ENCODE results near the gene SMYD3.

The SMYD3 gene

DNA sequence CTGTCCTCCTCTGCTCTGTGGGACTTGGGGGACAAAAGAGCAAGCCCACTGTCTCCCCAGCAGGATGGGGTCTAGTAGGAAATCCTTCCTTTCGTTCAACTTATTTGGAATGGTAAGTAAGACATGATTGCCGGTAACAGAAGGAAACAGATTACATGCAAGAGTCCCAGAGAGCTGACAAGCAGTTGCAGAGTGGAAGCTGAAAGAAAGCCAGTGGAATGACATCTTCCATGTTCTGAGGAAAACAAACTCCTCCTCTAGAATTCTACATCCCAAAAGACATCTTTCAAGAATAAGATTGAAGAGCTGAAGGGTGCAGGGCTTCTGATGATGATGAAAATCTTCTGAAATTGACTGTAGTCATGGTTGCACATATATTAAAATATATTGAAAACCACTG, 732.9 kb downstream of the SMYD3 start:
- H3K36me3 ChIP-seq = peaks cover 0 to 4% (median 0%) of the 10 kb centered on the region in 11 experiments; a peak in 1 of 22 replicates
- no peak overlapping the region for H3K27ac ChIP-seq
- H3K4me2 ChIP-seq = no peak overlapping the region
- H3K4me3 ChIP-seq = no peak overlapping the region
- H3K9me3 ChIP-seq (replicated peaks in 1 of 11) = no peaks in the 10 kb centered on the region
- no peaks in the 10 kb centered on the region for H4K20me1 ChIP-seq
- H3K27me3 ChIP-seq = no peaks in the 10 kb centered on the region
- no peaks in the 10 kb centered on the region for H3K4me1 ChIP-seq
- H3K9ac ChIP-seq = no peak overlapping the region
- no peak for TF ChIP-seq Cebpa-rat (IDR thresholded peaks at IDR 0.05)

- no peaks in the 10 kb centered on the region for H3K27me3 ChIP-seq
- H3K4me2 ChIP-seq = no peak overlapping the region
- H3K36me3 ChIP-seq = peaks cover 0 to 4% (median 0%) of the 10 kb centered on the region in 11 experiments; a peak in 3 of 22 replicates
- no peak for TF ChIP-seq Cebpa-rat (IDR thresholded peaks at IDR 0.05)
- no peaks in the 10 kb centered on the region for H3K9me3 ChIP-seq (replicated peaks in 1 of 11)
- no peaks in the 10 kb centered on the region for H3K4me1 ChIP-seq
- no peak overlapping the region for H3K9ac ChIP-seq
- no peak overlapping the region for H3K27ac ChIP-seq
- no peaks in the 10 kb centered on the region for H4K20me1 ChIP-seq
- H3K4me3 ChIP-seq = no peak overlapping the region
These were observed 733.7 kb downstream of the SMYD3 start for GRCh38 chr1:245773344-245773743.

DNA sequence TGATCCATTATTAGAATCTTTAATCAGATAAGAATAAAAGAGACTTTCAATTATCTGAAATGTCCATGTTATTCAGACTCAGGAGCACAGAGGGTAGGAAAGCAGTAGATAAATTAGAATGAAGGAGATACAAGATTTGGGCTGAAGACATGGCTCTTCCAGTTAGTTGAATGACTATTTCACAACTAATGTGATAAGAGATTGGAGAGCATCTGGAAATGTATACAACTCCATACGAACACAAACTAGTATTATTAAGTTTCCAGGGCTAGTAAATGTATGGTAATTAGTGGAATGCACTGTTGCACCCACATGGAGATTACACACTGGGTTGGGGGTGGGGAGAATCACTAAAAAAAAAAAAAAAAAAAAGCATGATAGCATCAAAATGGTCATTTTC, 734.3 kb downstream of the SMYD3 start:
- Histone ChIP-seq H3K9ac (no peak overlapping the region), H3K4me1 (no peaks in the 10 kb centered on the region), H3K27ac (no peak overlapping the region), H3K4me3 (no peak overlapping the region), H4K20me1 (no peaks in the 10 kb centered on the region), H3K36me3 (peaks cover 0 to 8% (median 0%) of the 10 kb centered on the region in 11 experiments; a peak in 4 of 22 replicates), H3K27me3 (no peaks in the 10 kb centered on the region), H3K4me2 (no peak overlapping the region), H3K9me3 (replicated peaks in 1 of 11) (no peaks in the 10 kb centered on the region)
- no peak for TF ChIP-seq Cebpa-rat (IDR thresholded peaks at IDR 0.05)

DNA sequence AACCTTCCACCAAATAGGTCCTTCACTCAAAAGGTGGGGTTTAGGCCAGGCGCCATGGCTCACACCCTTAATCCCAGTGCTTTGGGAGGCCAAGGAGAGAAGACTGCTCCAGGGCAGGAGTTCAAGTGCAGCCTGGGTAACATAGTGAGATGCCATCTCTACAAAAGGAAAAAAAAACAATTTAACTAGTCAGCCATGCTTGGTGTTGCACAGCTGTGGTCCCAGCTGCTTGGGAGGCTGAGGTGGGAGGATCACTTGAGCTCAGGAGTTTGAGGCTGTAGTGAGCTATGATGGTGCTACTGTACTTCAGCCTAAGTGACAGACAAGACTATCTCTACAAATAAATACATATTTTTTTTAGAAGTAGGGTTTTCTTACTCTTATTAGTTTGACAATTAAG, 734.8 kb downstream of the SMYD3 start:
- H3K36me3 ChIP-seq = peaks cover 0 to 12% (median 0%) of the 10 kb centered on the region in 11 experiments; a peak in 4 of 22 replicates
- H3K9ac ChIP-seq = no peak overlapping the region
- no peaks in the 10 kb centered on the region for H3K4me1 ChIP-seq
- no peak overlapping the region for H3K27ac ChIP-seq
- no peaks in the 10 kb centered on the region for H4K20me1 ChIP-seq
- no peak overlapping the region for H3K4me3 ChIP-seq
- no peak overlapping the region for H3K4me2 ChIP-seq
- no peaks in the 10 kb centered on the region for H3K27me3 ChIP-seq
- no peak for TF ChIP-seq Cebpa-rat (IDR thresholded peaks at IDR 0.05)
- H3K9me3 ChIP-seq (replicated peaks in 1 of 11) = no peaks in the 10 kb centered on the region

DNA sequence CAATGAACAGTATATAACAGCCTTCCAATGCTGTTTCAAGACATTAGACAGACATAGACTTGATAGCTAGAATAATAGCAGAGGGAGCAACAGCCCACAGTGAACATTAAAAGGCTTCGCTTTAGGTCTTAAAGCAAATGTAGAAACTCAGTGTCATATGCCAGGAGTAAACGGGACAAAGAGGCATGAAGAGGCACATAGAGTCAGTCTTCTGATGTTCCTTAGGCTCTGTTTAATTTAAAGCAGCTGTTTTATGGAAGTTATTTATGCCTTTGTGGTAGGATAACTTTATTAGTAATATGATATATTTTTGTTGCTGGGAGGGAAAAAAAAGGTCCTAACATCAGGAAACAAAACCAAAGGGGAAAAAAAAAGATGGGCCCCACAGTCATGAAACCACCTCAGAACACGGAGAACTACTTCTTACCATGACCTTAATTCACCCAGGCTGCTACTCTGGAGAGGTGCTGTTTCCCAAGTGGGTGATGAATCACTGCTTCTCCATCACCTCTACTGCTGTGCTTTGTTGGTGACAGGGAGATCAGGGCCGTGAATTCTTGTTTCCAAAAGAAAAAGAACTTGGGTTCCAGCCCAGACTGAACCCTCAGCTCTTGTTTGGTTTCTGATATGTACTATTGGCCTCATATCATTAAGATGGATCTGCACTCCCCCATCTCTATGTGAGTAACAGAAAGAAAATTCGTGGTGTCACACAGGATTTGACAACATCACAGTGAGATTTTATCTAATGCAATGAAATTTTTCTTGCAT, 735.4 kb downstream of the SMYD3 start:
- Histone ChIP-seq H3K27ac (no peak overlapping the region), H3K4me2 (no peak overlapping the region), H4K20me1 (no peaks in the 10 kb centered on the region), H3K4me1 (no peaks in the 10 kb centered on the region), H3K27me3 (no peaks in the 10 kb centered on the region), H3K36me3 (peaks cover 0 to 18% (median 0%) of the 10 kb centered on the region in 11 experiments; a peak in 4 of 22 replicates), H3K4me3 (no peak overlapping the region), H3K9ac (no peak overlapping the region), H3K9me3 (replicated peaks in 1 of 11) (no peaks in the 10 kb centered on the region)
- no peak for TF ChIP-seq Cebpa-rat (IDR thresholded peaks at IDR 0.05)

- no peak overlapping the region for H3K27ac ChIP-seq
These were observed 736.9 kb downstream of the SMYD3 start for GRCh38 chr1:245770156-245770555.

GRCh38 chr1:245768596-245768995, 738.5 kb downstream of the SMYD3 start:
- Histone ChIP-seq H3K4me2 (no peak overlapping the region), H3K9ac (no peak overlapping the region), H4K20me1 (no peaks in the 10 kb centered on the region), H3K4me1 (no peaks in the 10 kb centered on the region), H3K36me3 (peaks cover 0 to 20% (median under 1%) of the 10 kb centered on the region in 11 experiments; a peak in 3 of 22 replicates), H3K4me3 (no peak overlapping the region), H3K27me3 (no peaks in the 10 kb centered on the region), H3K27ac (no peak overlapping the region), H3K9me3 (replicated peaks in 1 of 11) (no peaks in the 10 kb centered on the region)
- TF ChIP-seq Cebpa-rat (IDR thresholded peaks at IDR 0.05) = no peak

More at GRCh38 chr1:245770156-245770555, 736.9 kb downstream of the SMYD3 start:
- Histone ChIP-seq H3K4me1 (no peaks in the 10 kb centered on the region), H3K9ac (no peak overlapping the region), H3K36me3 (peaks cover 0 to 20% (median 0%) of the 10 kb centered on the region in 11 experiments; a peak in 3 of 22 replicates), H3K4me2 (no peak overlapping the region), H3K9me3 (replicated peaks in 1 of 11) (no peaks in the 10 kb centered on the region), H3K4me3 (no peak overlapping the region), H3K27me3 (no peaks in the 10 kb centered on the region), H4K20me1 (no peaks in the 10 kb centered on the region)
- TF ChIP-seq Cebpa-rat (IDR thresholded peaks at IDR 0.05) = no peak

- Histone ChIP-seq H3K4me3 (no peak overlapping the region), H3K9me3 (replicated peaks in 1 of 11) (0 out of 22 replicates have a peak, but pooled peaks cover 0 to 4% (median 0%) of the 10 kb centered on the region in 11 experiments), H3K4me2 (no peak overlapping the region), H3K9ac (no peak overlapping the region), H4K20me1 (no peaks in the 10 kb centered on the region), H3K27ac (no peak overlapping the region), H3K27me3 (no peaks in the 10 kb centered on the region), H3K36me3 (peaks cover 0 to 38% (median 13%) of the 10 kb centered on the region in 11 experiments; a peak in 10 of 22 replicates), H3K4me1 (no peaks in the 10 kb centered on the region)
- no peak for TF ChIP-seq Cebpa-rat (IDR thresholded peaks at IDR 0.05)
These were observed 741.7 kb downstream of the SMYD3 start for GRCh38 chr1:245765230-245766000.

DNA sequence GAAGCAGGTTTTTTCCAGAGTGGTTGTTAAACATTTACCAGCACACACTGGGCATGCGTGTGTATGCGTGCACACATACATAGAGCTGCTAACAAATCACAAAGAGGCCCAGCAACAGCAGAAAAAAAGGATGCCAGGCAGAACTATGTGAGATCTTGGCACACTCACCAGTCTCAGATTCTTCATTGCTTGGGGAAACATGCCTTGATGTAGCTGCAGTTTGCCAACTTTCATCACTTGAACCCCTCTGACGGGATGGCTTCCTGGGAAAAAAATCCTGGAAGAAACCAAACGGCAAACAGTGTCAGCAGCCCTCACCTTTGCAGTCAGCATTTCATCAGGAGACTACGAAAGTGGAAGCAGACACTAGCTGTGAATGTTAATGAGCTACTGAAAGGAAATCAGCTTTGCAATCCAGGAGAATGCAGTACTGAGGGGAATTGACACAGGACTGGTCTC, 743.2 kb downstream of the SMYD3 start:
- Histone ChIP-seq H3K36me3 (peaks cover 0 to 43% (median 12%) of the 10 kb centered on the region in 11 experiments; a peak in 10 of 22 replicates), H3K9ac (no peak overlapping the region), H3K4me3 (no peak overlapping the region), H4K20me1 (no peaks in the 10 kb centered on the region), H3K27me3 (no peaks in the 10 kb centered on the region), H3K9me3 (replicated peaks in 1 of 11) (peaks cover 0 to 4% (median 0%) of the 10 kb centered on the region in 11 experiments; a peak in 1 of 22 replicates), H3K4me2 (no peak overlapping the region), H3K27ac (no peak overlapping the region), H3K4me1 (no peaks in the 10 kb centered on the region)
- no peak for TF ChIP-seq Cebpa-rat (IDR thresholded peaks at IDR 0.05)

All from BLaER1 treated with 17β-estradiol and CSF1 and Interleukin-3, amounts not matched to agents 10 nM and 100 nM (cell line).